Fibroblast of the conjunctiva (primary cell): ENCODE results near the gene NME4.
"Not testable (repeated sequence)": the region's sequence is repeated elsewhere in the genome, so short reads cannot be mapped to it uniquely, and the experiment has no call there.

ENCODE experiments used
- DNase-seq: peaks from one replicate; pipeline ENCODE4 v3.0.0-alpha.2; 2010; ENCODE audit warnings: low read depth

The NME4 gene

GRCh38 chr16:397135-397661 lies at the start of gene NME4:
NME4 (plus strand) TSS chr16:397199; CDS start chr16:397223, 24 bp downstream.
- DNase-seq, result no peak

- DNase-seq, result no peak
Observed at GRCh38 chr16:347203-347602, 49.8 kb upstream of the NME4 start.

- not testable (repeated sequence) for DNase-seq
Observed at GRCh38 chr16:348495-348894, 48.5 kb upstream of the NME4 start.

- no peak for DNase-seq
Observed at GRCh38 chr16:349211-349610, 47.8 kb upstream of the NME4 start.

GRCh38 chr16:350203-350602 lies 46.8 kb upstream of the NME4 start:
- DNase-seq, result no peak

- DNase-seq, result no peak
Observed at GRCh38 chr16:351804-352520, 45.0 kb upstream of the NME4 start.

- peak; percentile 78 for DNase-seq
Observed at GRCh38 chr16:352547-353403, 44.2 kb upstream of the NME4 start, which contains the start of gene AXIN1. AXIN1 (minus strand) TSS chr16:352723; CDS start chr16:347025, 5,698 bp downstream.

- DNase-seq, result no peak
Observed at GRCh38 chr16:353404-354290, 43.4 kb upstream of the NME4 start.

- DNase-seq, result no peak
Observed at GRCh38 chr16:354291-354881, 42.6 kb upstream of the NME4 start.

- DNase-seq, result no peak
Observed at GRCh38 chr16:354971-355461, 42.0 kb upstream of the NME4 start.

- DNase-seq, result no peak
Observed at GRCh38 chr16:356741-357140, 40.3 kb upstream of the NME4 start.

- DNase-seq, result no peak
Observed at GRCh38 chr16:359067-359763, 37.8 kb upstream of the NME4 start.

GRCh38 chr16:359871-360697 lies 36.9 kb upstream of the NME4 start:
- no peak for DNase-seq

GRCh38 chr16:360698-361336 lies 36.2 kb upstream of the NME4 start:
- DNase-seq, result no peak

GRCh38 chr16:361341-361871 lies 35.6 kb upstream of the NME4 start:
- no peak for DNase-seq

- peak; percentile 43 for DNase-seq
Observed at GRCh38 chr16:361872-362701, 34.9 kb upstream of the NME4 start.

GRCh38 chr16:362702-362999 lies 34.3 kb upstream of the NME4 start:
- DNase-seq, result not testable (repeated sequence)

- no peak for DNase-seq
Observed at GRCh38 chr16:363110-363765, 33.8 kb upstream of the NME4 start.
